NCI-H82 treated with DMSO at 0.1 percent for 48 hours (cell line): Measurements from ENCODE around the gene GLIS1.
"Not testable (repeated sequence)": the region's sequence is repeated elsewhere in the genome, so short reads cannot be mapped to it uniquely, and the experiment has no call there.

ENCODE experiments used
- DNase-seq: peaks from one replicate; lab custom pipeline; 2025; ENCODE audit not compliant: unreplicated experiment; lab: John Stamatoyannopoulos, UW

Gene GLIS1

DNA sequence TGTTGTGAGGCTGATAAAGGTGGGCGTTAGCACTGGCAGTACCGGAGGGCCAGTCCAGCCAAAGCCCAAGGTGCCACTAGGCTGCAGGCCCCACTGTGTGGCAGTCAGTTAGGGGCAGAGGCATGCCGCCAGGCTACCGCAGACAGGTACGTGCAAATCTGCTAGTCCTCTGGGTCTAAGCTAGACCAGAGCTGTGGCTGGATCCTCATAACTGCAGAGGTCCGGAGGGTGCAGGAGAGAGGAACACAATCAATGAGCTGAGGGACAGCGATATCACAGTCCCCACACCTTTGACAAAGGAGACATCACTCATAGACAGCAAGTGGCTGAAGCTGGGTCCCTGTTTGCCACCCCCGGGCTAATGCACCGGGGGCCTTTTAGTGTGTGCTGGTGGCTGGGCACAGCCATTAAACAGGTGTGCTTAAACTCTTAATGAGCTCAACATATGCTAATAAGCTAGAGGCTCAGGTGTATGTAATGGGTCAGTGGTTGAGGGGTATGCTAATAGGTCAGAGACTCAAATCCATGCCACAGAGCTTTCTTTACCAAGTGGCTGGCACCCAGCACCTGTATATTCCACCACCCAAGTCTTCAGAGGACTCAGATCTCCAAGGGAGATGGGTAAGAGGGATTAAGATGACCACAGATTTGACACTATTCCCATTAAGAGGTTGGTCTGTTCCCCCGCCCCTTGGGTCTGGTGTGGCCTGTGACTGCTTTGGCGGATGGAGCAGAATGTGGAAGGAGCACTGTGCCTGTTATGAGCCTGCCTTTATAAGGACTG, 82.0 kb downstream of the GLIS1 start:
- DNase-seq: no peak

GRCh38 chr1:53655931-53656746, 82.8 kb downstream of the GLIS1 start:
- DNase-seq: no peak

DNA sequence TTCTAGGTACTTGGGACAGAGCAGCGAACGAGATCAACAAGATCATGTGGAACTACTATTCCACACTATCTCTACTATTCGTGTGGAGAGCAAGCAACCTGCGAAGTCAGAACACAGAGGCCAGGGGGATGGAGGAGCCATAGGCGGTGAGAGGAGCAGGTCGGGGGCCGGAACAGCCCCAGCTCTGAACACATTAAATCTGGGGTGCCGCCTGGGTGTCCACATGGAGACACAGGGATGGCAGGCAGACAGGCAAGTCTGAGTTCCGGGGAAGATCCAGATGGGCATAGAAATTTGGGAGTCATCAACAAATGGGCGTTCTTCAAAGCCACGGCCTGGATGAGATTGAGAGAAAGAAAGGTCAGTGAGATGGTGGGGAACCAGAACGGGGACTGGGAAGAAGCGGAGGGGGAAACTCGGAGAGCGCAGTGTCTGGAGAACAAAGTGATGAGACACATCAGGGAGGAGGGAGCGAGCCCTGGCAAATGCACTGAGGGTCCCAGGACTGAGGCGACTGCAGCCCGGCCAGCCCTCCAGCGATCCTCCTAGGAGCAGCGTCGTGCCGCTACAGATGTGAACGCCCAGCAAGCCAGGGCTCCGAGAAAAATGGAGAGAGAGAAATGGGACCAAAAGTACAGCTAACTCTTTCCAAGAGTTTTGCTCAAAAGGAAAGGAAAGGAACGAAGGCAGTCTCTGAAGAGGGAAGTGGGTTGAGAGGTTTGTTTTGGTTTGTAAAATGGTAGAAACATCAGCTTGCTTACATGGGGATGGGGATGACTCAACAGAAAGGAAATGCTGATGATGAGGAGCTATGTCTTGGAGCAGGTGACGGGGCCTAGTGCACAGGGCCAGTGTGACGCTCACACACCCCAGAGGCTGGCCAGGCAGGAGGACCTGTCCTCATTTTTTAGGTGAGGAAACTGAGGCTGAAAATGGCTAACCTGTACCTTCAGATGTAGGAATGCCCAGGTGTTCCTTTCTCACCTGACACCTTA, 84.5 kb downstream of the GLIS1 start:
- no peak for DNase-seq

- no peak for DNase-seq
Observed at GRCh38 chr1:53653631-53654030, 85.3 kb downstream of the GLIS1 start.

DNA sequence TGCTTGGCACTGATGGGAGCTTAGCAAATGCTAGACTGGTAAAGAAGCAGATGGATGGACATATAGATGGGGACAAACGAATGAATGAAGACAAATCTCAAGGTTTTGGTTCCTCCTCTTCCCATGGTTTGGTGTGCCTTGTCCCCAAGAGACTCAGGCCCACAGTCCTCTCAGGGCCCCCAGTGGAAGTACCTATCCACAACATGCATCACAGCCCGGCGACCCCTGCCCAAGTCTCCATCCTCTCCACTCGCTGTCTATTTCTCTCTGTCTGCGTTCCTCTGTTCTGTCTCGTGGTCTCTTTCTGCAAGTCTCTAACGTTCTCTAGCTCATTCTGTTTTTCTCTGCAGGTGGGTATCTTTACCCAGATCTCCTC, 85.8 kb downstream of the GLIS1 start:
- no peak for DNase-seq

DNA sequence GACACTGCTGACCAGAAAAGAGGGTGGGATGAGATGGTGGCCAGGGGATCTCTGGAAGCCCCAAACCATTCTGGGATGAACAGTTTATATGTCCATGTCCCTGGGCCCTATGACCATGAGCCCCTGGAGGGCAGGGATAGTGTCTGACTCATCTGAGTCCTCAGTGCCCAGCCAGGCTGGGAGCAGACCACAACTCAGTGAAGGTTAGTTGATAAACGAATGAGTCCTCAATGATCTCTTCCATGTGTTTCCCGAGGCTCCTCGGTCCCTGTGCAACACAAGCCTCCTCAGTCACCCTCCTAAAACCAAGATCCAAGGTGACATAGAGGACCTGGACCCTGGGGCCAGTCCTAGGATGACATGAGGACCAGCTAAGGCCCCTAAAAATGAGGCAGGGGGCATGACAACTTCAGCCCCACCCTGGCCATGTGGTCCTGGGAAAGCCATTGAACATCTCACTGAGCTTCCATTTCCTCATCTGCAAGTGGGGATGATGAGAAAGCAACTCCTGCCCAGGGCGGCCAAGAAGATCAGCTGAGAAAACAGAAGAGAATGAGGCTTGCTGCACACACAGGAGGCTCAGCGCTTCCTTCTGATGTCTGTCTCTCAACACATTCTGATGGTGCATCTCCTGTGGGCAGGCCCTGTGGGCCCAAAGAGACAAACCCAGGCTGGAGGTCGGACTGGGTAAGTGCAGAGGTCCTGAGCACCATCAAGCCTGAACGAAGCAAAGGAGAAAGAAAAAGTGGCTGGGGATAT, 86.3 kb downstream of the GLIS1 start:
- no peak for DNase-seq

DNA sequence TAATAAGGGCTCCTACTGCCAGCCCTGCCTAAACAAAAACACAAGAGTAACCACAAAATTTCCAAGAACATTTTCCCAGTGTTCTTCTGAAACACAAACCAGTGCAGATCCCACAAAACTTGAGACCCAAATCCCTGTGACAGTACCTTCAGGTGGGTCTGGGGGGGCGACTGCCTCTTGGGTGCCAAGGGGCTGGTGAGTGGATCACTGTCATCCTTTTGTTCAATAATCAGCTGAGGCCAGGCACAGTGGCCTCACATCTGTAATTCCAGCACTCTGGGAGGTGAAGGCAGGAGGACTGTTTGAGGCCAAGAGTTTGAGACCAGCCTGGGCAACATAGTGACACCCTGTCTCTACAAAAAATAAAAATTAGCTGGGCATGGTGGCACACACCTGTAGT, 87.6 kb downstream of the GLIS1 start:
- DNase-seq: no peak

DNA sequence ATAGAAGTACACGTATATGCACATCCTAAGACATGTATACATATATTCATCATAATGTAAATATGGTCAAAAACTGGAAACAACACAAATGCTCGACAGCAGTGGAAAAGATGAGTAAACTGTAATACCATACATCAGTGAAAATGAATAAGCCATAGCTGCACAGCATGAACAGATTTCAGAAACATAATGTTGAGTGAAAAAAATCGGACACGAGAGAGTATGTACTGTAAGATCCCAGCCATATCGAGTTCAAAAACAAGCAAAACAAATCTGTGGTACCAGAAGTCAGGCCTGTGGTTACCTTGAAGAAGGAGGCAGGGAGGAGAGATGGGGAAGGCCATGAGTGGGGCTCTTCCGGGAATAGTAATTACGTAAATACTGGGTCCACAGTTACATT, 90.4 kb downstream of the GLIS1 start:
- no peak for DNase-seq

- DNase-seq: not testable (repeated sequence)
Observed at GRCh38 chr1:53647915-53648314, 91.0 kb downstream of the GLIS1 start.

DNA sequence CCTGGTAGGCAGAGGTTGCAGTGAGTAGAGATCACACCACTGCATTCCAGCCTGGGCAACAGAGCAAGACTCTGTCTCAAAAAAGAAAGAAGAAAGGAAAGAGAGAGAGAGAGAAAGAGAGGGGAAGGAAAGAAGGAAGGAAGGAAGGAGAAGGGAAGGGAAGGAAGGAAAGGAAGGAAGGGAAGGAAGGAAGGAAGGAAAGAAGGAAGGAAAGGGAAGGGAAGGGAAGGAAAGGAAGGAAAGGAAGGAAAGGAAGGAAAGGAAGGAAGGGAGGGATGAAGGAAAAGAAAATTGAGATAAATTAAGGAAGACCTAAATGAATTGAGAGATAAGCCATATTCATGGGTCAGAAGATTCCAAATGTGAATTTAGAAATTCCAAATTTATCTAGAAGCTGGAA, 92.2 kb downstream of the GLIS1 start:
- no peak for DNase-seq

GRCh38 chr1:53645690-53646078, 93.3 kb downstream of the GLIS1 start:
- DNase-seq: no peak

DNA sequence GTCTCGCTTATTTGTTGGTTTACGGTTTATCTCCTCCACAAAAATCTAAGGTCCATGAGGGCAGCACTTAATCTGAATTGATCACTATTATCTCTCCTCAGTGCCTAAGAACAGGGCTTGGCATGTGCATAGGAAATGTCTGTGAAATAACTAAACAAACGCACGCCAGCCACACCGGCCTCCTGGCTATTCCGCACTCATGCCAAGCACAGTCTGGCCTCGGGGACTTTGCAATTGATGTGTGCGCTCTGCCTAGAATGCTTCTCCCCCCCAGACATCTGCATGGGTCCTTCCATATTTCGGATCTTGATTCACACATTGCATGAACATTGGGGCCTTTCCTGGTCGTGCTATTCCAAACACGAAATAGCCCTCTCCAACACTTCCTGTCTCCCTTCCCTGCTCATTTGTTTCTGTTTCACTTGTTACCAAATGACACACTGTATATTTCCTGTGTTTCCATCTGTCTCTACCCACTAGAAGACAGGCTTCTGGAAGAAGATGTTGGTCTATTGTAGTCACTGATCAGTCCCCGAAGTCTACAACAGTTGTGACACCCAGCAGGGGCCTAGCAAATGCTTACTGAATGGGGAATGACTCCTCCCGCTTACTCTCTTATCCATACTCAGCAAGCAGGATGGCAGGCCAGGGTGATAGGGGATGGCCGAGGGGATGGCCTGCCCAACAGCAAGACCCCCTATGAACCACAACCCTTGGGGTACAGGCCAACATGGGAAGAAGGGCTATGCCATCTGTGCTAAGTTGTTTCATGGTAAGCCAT, 93.9 kb downstream of the GLIS1 start:
- no peak for DNase-seq

- DNase-seq: no peak
Observed at GRCh38 chr1:53644496-53644895, 94.5 kb downstream of the GLIS1 start.

DNA sequence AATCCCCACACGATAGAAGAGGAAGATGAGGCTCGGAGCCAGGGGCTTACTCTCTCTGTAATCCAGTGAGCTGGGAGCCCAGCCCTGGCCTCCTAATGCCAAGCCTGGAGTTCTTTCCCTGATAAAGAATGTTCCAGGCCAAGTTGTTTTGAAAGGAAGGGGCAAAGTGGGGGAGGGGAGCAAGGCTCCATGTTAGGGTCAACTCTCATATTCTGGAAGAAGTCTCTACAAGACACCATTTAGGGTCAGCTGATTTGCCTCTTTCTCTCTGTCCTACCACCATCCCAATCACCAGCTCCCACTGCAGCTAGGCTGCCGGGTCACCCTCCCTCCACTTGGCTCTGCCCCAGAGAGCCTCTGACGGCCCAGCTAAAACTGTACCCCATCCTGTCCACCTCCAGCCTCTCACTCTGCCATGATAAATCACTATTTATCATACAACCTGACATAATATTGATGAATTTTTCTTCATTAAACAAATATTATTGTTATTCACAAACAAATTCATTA, 95.0 kb downstream of the GLIS1 start:
- no peak for DNase-seq

- no peak for DNase-seq
Observed at GRCh38 chr1:53643041-53643880, 95.7 kb downstream of the GLIS1 start.

DNA sequence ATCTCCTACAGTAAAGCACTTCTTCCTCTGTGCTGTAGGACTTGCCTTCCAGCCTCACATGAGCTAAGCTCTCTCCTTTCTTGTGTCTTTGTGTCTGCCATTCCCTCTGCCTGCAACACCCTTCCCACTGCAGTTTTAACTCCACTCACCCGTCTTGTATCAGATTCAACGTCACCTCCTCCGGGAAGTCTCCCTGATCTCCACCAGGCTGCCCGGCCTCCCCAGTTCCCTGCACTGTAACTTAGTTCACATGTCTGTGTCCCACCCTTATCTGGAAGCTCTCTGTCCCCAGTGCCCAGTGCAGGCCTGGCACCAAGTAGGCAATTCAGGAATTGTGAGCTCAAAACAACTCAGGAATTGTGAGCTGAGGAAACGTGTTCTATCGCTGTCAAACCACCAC, 96.4 kb downstream of the GLIS1 start:
- DNase-seq: no peak

DNA sequence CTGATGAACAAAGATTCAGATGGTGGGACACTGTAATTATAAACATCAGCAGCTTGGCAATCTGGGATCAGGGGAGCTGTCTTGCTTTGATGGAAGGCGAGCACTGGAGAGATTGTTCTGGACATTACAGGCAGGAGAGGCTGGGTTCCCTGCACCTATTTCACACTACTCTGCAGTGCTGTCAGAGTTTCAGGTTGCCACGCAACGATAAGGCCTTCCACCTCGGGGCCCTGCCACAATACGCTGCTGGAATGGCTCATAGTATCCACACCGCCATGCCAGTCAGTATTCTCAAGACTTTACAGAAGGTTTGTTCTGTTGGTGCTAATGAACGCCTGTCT, 96.8 kb downstream of the GLIS1 start:
- no peak for DNase-seq

GRCh38 chr1:53641481-53642214, 97.3 kb downstream of the GLIS1 start:
- DNase-seq: peak; percentile 23
